HL-60/S4 treated with retinoic acid at 250 ng/mL for 4 days and 3 days (cell line): Measurements from ENCODE around the gene HMGA1.

Experiments used
- in situ Hi-C: fragments of 300-500 bp; cut with MboI; formaldehyde crosslinking; loops from 2 replicates; pipeline ENCODE4 v1.7.0; 2022; ENCODE audit warnings: low sequenced_read_pairs

Gene HMGA1

DNA sequence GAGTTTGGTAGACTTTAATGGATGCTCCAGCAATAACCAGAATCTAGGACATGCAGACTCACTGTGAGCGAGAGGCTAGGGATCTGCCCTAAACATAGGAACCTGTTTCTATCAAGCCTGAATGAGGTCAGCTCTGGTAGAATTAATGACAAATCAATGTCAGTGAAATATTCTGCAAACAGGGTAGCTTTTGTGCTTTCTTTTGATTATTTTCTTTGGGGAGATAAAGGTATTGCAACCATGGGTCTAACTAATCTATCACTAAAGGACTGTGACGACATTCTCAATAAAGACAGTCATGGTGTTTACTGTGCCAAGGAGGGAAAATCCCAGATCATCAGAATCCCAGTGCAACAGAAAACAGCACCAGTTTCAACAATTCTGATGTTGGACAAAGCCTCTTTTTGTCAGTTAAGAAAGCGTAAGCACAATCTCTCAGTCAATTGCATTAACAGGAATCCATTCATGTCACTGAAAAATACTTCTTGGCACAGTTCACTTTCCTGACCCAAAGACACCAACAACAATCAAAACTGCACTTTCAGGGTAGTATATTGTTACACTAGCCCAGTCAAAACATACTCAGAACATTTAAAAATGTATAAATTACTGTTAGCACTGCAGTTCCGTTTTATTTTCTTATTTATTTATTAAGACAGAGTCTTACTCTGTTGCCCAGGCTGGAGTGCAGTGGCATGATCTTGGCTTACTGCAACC is 48.9 kb downstream of the HMGA1 start:
- in situ Hi-C loops = no loop called here

DNA sequence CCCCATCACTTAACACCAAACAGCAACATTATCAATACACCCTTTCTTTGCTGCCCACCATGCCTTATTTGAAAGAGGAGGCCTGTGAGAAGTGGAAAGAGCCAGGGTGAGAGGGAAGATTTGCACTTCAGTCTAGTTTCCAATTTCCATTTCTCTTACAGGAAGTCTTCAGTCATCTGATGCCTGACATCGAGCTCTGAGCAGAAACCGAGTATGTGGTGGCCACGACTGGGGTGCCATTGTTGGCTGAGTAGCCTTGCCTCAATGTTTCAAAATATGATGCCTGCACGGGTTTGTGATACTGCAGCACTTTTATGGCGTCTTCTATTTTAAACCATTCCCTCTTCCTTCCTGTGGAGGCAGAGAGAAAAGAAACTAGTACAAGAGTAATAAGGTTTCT is 51.9 kb downstream of the HMGA1 start:
- in situ Hi-C loops = no loop called here

DNA sequence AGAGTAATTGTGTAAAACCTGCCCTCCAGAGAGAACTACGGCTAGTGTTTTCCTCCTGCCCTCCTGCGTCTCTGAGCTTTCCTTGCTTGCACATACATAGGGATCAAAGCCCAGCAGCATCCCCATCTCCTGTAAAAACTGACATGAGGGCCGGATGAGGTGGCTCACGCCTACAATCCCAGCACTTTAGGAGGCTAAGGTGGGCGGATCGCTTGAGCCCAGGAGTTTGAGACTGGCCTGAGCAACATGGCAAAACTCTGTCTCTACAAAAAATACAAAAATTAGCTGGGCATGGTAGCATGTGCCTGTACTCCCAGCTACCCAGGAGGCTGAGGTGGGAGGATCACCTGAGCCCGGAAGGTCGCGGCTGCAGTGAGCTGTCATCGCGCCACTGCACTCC is 52.5 kb downstream of the HMGA1 start:
- in situ Hi-C loops = no loop called here

DNA sequence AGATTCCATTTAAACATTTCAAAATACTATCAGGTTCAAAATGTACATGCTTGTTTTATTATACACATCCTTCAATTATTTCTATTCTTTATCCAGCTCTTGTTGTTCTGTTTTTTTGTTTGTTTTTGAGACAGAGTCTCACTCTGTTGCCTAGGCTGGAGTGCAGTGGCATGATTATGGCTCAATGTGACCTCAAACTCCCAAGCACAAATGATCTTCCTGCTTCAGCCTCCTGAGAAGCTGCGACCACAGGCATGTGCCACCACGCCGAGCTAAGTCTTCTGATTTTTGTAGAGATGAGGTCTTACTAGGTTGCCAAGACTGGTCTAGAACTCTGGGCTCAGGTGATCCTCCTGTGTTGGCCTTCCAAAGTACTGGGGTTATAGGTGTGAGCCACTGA is 56.3 kb downstream of the HMGA1 start:
- in situ Hi-C loops = no loop called here

DNA sequence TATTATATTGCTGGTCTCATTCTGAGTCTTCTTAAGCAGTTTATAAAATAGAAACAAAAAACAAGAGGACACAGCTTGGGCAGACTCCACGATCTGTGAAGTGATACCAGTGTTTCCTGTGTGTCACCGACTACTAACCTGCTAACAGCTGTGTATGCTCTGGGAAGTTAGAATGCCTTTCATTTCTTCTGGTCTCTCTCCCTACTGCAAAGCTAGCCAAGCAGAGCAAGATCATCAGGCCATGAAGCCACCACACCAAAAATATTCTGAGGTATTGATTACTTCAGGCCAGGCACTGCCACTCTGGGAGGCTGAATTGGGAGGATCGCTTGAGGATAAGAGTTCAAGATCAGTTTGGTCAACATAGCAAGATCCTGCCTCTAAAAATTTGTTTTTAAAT is 59.0 kb downstream of the HMGA1 start:
- in situ Hi-C loops = no loop called here
